Right lobe of liver (tissue), 6 donors: ENCODE measurements around the gene LBR. TPM values are rescaled to one million over a fixed set of nuclear protein-coding genes. Genes with fewer than 3 reads are reported as not detected.

Source experiments
- ATAC-seq, 4 donors: fragments of 200-7000 bp; cut with Tn5 transposase; one replicate each; pipeline ENCODE4 v1.9.1; 2020; ENCODE audit warnings: mild to moderate bottlenecking in 4 of 4, moderate library complexity in 4 of 4
- DNase-seq, 3 donors: peaks; one replicate each; pipeline ENCODE4 v3.0.0-alpha.2; 2020
- H3K27ac ChIP-seq, 3 donors: fragments of 200-600 bp; one replicate each; pipeline ENCODE4 v1.8.0; 2022
- H3K27me3 ChIP-seq, 2 donors: fragments of 200-600 bp; one replicate each; pipeline ENCODE4 v1.8.0; 2022
- H3K36me3 ChIP-seq, 4 donors: fragments of 200-600 bp; sonication (generic) in 1 of 4; one replicate each; pipeline versions ENCODE4 v1.5.1 to v1.8.0; 2017 to 2022; ENCODE audit warnings: control low read depth in 1 of 4
- H3K4me1 ChIP-seq, 4 donors: fragments of 200-600 bp; sonication (generic) in 1 of 4; one replicate each; pipeline versions ENCODE4 v1.5.1 to v1.8.0; 2017 to 2022; ENCODE audit warnings: control low read depth in 1 of 4
- H3K4me3 ChIP-seq, 3 donors: fragments of 200-600 bp; one replicate each; pipeline ENCODE4 v1.8.0; 2022
- H3K9me3 ChIP-seq, 4 donors: fragments of 200-600 bp; sonication (generic) in 1 of 4; one replicate each; pipeline versions ENCODE4 v1.5.1 to v1.8.0; 2017 to 2022; ENCODE audit warnings: control low read depth in 1 of 4
- POLR2A ChIP-seq: fragments of 450-650 bp; IDR thresholded peaks from one replicate; pipeline ENCODE4 v1.6.1; 2017; ENCODE audit warnings: antibody characterized with exemption, mild to moderate bottlenecking
- WGBS: methylation state at CpG from one replicate; pipeline ENCODE4 v1.1.6; 2018; ENCODE audit warnings: low coverage, low lambda C conversion rate; ENCODE audit not compliant: insufficient coverage; ENCODE audit errors: missing lambda C conversion rate; 5-methylcytosine and 5-hydroxymethylcytosine counted together
- intact Hi-C, 2 donors: fragments of 100-400 bp; cut with DNase I; formaldehyde crosslinking; loops; one replicate each; pipeline versions ENCODE4 v1.11.2 to v1.14.1; 2022
- total RNA-seq, 6 experiments: library from RNA; depleted of rRNA in 2 of 6; stranded (reverse); fragments of >200 nt in 2 of 6; fragmentation: NEBNext Ultra II Directional in 3 of 6; extraction: Animal tissue kit (Norgen Biotek cat#: 25700) in 3 of 6; gene quantifications; one replicate each; pipeline versions ENCODE4 v1.1.0 to v1.2.4, GENCODE V29; 2016 to 2023
- TF ChIP-seq, protein P1 (sequence below), 4 donors: fragments of 200-600 bp in 3 of 4; fragments of 450-650 bp in 1 of 4; IDR thresholded peaks; one replicate each; pipeline versions ENCODE4 v1.5.1 to v1.8.0; 2016 to 2022; ENCODE audit warnings: antibody characterized with exemption in 4 of 4, mild to moderate bottlenecking in 2 of 4
- donor health status: DM: no; HTN: yes; CAD: no.
- donor health status: DM: no; HTN: no; CAD: no.
- donor health status: DM: no; HTN: no; CAD: no.
- donor health status: DM: no; HTN: yes; CAD: no.
- donor health status: DM: no; HTN: yes; CAD: no.

LBR gene
- total RNA-seq, 6 experiments from 2014 or later = 21.9 to 41.8 (median 31.4) TPM

DNA sequence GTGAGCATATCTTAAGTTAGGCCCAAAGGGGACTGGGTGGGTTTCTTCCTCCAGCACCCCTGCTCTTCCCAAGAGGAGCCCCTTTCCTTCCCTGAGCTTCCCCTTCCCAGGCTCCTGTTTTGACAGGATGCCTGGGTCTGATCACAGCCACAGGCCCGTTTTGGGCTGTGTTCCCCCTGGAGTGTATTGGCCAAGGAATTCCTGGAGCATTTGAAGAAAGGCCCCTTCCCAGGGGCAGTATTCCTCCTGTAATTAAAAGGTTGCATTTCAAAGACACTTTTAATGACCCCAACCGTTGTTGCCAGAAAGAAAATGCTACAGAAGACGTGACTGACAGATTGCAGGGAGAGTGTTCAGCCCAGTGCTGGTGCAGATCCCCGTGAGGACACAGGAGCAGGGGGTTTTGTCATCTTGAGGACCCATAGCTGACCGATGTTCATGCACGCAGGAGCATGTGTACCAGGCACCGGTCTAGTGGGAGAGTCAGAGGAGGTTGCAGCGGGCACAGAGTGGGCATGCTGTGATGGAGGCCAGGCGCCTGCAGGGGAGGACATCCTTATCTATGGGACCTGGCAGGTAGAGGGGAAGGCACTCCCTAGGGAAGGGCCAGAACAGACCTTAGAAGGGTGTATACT lies 19.3 kb upstream of the LBR start:
- Histone ChIP-seq H3K9me3 (no peaks in the 10 kb centered on the region), H3K4me1 (peaks cover 0 to 39% (median 18%) of the 10 kb centered on the region in 4 donors), H3K27ac (peak overlapping the region; percentile 31 to 82 (median 37)), H3K27me3 (no peaks in the 10 kb centered on the region), H3K36me3 (no peaks in the 10 kb centered on the region), H3K4me3 (no peak overlapping the region)
- ATAC-seq (no peak), DNase-seq (peak in 1 of 3 donors; percentile 41)
- intact Hi-C loops = no loop called here
- WGBS = 83% methylated on average over 4 of the region's 9 CpGs
- TF ChIP-seq, protein P1, sequence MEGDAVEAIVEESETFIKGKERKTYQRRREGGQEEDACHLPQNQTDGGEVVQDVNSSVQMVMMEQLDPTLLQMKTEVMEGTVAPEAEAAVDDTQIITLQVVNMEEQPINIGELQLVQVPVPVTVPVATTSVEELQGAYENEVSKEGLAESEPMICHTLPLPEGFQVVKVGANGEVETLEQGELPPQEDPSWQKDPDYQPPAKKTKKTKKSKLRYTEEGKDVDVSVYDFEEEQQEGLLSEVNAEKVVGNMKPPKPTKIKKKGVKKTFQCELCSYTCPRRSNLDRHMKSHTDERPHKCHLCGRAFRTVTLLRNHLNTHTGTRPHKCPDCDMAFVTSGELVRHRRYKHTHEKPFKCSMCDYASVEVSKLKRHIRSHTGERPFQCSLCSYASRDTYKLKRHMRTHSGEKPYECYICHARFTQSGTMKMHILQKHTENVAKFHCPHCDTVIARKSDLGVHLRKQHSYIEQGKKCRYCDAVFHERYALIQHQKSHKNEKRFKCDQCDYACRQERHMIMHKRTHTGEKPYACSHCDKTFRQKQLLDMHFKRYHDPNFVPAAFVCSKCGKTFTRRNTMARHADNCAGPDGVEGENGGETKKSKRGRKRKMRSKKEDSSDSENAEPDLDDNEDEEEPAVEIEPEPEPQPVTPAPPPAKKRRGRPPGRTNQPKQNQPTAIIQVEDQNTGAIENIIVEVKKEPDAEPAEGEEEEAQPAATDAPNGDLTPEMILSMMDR (IDR thresholded peaks at IDR 0.05) = no peak
- no peak for TF ChIP-seq POLR2A

DNA sequence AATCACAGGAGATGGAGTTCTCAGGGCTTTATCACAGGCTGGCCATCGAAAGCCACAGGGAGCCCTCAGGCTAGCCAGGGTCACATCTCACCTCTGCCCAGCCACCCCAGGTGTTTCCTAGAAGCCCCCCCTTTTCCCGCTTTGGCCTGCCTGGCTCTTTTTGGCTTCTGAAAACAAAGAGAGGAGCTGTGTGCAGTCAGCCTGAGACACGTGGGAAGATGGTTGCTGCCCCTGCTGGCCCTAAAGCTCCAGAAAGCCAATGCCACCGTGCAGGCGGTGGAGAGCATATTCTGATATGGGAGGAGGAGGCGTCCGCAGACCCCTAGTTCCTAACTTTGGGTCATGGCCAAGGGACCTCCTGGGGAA lies 18.7 kb upstream of the LBR start:
- 40% methylated on average over 1 of the region's 7 CpGs for WGBS
- H3K4me3 ChIP-seq = no peak overlapping the region
- no peaks in the 10 kb centered on the region for H3K27me3 ChIP-seq
- ATAC-seq (no peak), DNase-seq (peak in 1 of 3 donors; percentile 42)
- H3K27ac ChIP-seq = peak overlapping the region; percentile 37 to 82 (median 47)
- H3K9me3 ChIP-seq = no peaks in the 10 kb centered on the region
- peaks cover 0 to 43% (median 20%) of the 10 kb centered on the region in 4 donors for H3K4me1 ChIP-seq
- TF ChIP-seq POLR2A = no peak
- TF ChIP-seq, protein P1 (IDR thresholded peaks at IDR 0.05) = no peak
- intact Hi-C loops = no loop called here
- H3K36me3 ChIP-seq = no peaks in the 10 kb centered on the region

DNA sequence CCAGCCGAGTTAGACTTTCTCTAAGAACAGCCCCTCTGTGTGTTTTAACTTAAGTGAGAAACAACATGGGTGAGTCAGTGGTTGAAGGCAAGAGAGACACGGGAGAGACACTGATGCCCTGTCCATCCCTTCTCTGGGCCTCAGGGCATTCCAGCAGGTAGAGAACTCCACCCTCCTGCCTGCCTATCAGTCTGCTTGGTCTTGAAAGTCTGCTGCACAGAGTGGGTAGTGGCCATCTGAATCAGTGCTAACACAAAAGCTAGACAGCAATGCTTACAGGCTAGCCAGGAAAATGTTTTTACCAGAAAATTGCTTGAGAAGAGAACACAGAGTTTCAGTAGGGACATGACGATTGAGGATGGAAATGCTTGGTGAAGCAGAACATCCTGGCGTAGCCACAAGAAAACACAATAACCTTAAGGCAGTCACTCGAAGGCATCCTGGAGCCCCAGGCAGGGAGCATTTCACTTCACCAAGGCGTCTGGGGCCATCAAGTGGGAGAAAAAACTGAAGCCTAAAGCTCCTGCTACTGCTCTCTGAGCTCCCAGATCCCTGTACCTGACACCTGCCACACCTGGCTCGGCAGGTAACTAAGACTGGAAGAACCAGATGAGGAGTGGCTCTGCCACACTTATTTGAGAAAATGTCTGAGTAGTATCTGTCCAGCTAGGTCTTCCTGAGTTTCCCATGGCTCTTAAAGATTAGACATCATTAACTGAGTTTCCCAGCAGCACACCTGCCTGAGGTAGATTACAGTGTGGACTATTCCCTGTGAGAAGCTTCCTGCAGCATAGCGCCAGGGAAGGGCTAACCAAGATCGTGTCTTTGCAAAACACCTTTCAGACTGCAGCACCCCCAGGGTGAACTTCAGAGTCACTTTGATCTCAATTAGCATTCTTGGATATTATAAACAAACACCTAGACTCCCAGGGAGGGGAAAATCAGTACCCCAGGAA lies 18.1 kb upstream of the LBR start:
- Histone ChIP-seq H3K27me3 (no peaks in the 10 kb centered on the region), H3K9me3 (no peaks in the 10 kb centered on the region), H3K4me1 (peaks cover 0 to 50% (median 22%) of the 10 kb centered on the region in 4 donors), H3K4me3 (no peak overlapping the region), H3K27ac (peak overlapping the region; percentile 22 to 82 (median 70)), H3K36me3 (no peaks in the 10 kb centered on the region)
- TF ChIP-seq, protein P1 (IDR thresholded peaks at IDR 0.05) = no peak
- TF ChIP-seq POLR2A = no peak
- DNase-seq (peak in 1 of 3 donors; percentile 39), ATAC-seq (no peak)
- intact Hi-C loops = no loop called here
- 66% methylated on average over 6 of the region's 9 CpGs for WGBS

DNA sequence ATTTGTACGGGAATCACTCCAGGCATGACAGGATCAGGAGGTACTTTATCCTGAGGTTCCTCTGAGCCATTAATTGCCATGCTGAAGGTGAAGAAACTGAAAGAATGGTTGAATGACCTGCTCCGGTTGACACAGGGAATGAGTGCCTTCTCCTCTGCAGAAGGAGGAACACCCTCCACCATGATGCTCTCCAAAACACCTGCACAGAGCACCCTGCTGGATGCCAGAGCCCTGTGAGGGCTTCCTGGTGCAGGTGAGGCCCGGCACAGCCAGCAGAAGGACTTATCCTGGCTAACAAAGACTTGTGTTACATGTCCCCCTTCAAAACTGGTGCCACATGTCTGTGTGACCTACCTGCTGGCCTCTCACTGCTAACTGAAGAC lies 14.3 kb upstream of the LBR start:
- intact Hi-C loops = no loop called here
- Histone ChIP-seq H3K9me3 (peaks cover 0 to 3% (median 0%) of the 10 kb centered on the region in 4 donors), H3K36me3 (no peaks in the 10 kb centered on the region), H3K4me1 (peaks cover 0 to 61% (median 26%) of the 10 kb centered on the region in 4 donors), H3K27me3 (no peaks in the 10 kb centered on the region), H3K27ac (peak overlapping the region; percentile 61 to 87 (median 76)), H3K4me3 (no peak overlapping the region)
- no peak for DNase-seq
- no peak for ATAC-seq
- TF ChIP-seq POLR2A = no peak
- TF ChIP-seq, protein P1 (IDR thresholded peaks at IDR 0.05) = no peak
- 33% methylated on average over 2 of the region's 3 CpGs for WGBS
